Pons (tissue), 1 donor: ENCODE measurements around the gene TLX2.
"Not testable (repeated sequence)": the region's sequence is repeated elsewhere in the genome, so short reads cannot be mapped to it uniquely, and the experiment has no call there.

Experiments
- DNase-seq: peaks from one replicate; pipeline ENCODE4 v3.0.0-alpha.2; 2016; ENCODE audit warnings: low spot score

The TLX2 gene

DNA sequence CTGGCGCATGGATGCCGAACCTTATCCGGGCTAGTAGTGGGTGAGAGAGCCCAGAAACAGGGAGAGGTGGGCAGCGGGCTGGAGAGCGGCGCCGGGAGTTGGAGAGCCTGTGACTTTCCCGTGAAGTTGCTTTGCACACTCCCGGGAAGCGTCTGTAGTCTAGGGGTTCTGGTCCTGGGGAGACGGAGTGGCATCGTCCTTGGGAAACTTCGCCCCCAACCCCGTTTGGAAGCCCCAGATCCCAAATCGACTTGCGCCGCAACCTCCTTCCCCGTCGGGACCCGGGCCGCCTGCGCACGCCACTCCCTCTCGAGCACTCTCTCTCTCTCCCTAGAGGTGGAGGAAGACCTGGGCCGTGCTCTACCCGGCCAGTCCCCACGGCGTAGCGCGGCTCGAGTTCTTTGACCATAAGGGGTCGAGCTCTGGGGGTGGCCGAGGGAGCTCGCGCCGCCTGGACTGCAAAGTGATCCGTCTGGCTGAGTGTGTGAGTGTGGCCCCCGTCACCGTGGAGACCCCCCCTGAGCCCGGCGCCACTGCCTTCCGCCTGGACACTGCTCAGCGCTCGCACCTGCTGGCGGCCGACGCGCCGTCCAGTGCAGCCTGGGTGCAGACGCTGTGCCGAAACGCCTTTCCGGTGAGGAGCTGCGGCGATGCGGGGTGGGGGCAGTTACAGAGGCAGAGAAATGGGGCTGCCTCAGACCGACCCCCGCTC, 40.7 kb downstream of the TLX2 start:
- no peak for DNase-seq

DNA sequence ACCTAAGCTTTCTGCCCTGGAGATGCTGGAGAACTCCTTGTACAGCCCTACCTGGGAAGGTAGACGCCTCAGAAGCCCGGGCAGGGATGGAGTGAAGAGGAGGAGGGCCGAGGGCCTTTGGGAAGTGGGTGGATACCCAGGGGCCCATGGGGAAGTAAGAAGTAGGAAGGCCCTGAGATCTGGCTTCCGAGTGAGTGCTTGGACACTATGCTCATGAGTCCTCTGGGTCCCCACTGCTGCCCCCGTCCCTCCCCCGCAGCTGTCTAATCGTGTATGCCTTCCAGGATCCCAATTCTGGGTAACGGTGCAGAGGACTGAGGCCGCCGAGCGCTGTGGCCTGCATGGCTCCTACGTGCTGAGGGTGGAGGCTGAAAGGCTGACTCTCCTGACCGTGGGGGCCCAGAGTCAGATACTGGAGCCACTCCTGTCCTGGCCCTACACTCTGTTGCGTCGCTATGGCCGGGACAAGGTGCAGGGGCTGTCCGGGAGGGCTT, 41.4 kb downstream of the TLX2 start:
- DNase-seq: peak; percentile 35

DNA sequence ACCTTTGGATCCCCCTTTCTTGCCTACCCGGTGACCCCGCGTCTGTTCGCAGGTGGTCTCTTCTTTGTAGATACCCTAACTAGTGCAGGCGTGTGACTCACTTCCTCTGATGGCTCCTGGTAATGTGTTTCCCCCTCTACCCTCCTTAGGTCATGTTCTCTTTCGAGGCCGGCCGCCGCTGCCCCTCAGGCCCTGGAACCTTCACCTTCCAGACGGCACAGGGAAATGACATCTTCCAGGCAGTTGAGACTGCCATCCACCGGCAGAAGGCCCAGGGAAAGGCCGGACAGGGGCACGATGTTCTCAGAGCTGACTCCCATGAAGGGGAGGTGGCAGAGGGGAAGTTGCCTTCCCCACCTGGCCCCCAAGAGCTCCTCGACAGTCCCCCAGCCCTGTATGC, 41.9 kb downstream of the TLX2 start:
- DNase-seq: no peak

DNA sequence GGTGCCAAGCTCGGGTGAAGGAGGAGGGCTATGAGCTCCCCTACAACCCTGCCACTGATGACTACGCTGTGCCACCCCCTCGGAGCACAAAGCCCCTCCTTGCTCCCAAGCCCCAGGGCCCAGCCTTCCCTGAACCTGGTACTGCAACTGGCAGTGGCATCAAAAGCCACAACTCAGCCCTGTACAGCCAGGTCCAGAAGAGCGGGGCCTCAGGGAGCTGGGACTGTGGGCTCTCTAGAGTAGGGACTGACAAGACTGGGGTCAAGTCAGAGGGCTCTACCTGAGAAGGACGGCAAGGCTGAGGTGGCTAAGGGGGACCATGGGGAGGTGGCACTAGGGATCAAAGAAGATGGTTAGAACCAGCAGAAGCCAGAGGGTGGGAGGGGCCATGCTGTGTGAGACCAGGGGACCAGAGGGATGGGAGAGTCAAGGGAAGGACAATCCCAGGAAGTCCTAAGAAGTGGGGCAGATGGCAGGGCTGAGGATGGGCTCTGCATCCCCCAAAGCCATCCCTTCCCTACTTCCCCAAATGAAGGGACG, 42.7 kb downstream of the TLX2 start:
- no peak for DNase-seq

DNA sequence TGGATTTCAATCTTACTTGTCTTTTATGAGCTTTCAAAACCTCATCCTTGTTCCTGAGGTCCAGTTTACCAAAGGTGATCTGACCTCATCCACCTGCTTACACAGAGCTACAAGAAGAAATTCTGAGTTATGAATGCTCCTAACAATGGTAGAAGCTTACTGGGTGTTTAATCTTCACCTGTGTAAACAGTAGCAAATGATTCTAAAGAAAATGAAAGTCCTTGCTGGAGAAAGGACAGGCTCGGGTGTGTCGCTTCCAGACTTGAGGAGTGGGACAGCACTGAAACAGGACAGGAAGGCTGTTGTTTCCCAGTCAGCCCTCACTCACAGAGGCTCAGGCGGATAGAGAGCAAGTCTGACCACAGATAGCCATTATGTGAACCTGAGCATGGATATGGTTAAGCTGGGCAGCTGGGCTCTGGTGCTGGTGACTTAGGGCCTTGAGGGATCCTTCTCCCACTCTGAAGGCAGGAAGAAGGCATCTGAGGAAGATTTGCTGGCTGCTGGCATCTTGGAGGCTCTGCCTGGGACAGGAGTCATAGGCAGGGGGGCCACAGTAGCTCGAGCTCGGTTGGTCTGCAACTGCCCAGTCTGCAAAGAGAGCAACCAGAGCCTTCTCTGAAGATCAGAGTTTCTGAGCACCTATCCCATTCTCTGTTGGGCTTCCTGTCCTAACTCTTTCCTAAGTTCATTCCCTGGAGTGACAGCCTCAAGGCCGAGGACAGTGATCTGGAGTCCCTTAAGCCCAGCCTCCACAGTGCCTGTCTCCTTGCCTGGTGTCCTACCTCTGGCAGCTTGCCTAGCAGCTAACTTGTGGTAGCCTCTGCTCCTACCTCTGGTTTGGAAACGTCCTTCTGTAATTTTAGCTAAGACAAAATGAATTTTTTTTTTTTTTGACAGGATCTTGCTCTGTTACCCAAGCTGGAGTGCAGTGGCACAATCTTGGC, 44.3 kb downstream of the TLX2 start:
- no peak for DNase-seq

DNA sequence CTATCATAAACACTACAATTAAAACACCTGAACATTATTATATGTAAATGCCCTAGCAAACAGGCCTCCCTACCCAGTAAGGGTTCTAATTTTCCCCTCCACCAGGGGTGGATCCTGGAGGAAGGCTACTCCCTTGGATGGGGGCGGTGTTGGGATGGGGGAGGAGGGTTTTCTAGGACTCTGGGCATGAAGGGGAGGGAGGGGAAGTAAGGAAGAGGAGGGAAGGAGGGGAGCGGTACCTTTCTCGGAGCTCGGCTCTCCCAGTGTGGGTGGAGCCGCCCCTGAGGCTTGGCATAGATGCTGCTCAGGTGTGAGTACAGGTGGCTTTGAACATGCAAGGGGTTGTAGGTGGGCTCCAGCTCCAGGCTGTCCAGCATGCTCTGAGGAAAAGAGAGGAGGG, 45.7 kb downstream of the TLX2 start:
- DNase-seq: no peak

DNA sequence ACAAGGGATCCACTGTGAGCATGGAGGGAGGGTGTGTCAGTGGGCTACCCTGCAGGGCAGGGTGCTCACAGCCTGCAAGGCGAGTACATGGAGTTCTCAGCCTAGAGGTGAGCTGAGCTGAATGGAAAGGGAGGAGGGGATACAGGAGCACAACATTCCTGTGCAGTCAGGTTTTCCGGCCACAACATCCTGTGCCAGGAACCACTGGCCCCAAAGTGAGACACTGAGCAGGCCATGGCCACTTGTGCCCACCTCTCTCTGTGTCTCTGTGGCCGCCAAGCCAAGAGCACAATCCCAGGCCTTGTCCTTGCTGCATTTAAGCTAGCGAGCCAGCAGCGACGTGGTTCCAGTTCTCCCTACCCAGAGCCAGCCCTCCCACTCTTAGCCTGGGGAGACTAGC, 46.3 kb downstream of the TLX2 start:
- DNase-seq: no peak

DNA sequence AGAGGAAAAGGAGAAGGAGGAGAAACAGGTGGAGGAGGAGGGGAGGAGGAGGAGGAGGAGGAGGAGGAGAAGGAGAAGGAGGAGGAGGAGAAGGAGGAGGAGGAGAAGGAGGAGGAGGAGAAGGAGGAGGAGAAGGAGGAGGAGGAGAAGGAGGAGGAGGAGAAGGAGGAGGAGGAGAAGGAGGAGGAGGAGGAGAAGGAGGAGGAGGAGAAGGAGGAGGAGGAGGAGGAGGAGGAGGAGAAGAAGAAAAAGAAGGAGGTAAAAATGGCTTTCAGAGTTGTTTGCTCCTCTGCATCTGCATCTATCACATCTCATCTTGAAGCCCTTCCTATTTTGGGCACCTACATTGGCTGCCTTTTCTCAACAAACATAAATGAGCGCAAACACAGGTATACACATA, 46.8 kb downstream of the TLX2 start:
- DNase-seq: not testable (repeated sequence)

DNA sequence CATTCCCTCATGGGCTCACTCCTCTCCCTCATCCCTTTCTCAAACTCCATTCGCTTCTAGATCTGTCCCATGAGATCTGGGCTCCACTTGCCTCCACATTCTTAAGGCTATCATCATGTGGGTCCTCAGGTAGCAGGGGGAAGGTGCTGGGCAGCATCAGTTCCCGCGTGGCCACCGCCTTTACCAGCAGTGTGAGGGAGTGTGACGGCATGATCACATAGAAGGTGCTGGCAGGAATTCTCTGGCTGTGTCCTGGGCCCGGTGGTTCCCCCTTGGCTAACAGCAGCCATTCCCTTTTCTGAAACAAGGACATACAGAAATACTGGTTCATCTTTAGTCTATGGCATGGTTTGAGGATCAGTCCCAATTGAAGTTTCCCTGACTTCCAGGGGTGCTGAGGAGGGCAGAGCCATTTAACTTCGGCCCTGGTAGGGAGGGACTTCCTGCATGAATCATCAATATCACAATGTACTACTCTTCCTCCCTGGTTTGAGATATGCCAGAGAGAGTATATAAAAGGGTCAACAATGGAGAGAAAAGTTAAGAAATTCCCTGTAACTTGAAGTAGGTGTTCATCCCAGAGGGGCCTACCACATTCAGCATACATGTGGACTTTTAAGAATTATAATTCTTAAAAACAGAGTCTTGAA, 48.0 kb downstream of the TLX2 start:
- DNase-seq: no peak

DNA sequence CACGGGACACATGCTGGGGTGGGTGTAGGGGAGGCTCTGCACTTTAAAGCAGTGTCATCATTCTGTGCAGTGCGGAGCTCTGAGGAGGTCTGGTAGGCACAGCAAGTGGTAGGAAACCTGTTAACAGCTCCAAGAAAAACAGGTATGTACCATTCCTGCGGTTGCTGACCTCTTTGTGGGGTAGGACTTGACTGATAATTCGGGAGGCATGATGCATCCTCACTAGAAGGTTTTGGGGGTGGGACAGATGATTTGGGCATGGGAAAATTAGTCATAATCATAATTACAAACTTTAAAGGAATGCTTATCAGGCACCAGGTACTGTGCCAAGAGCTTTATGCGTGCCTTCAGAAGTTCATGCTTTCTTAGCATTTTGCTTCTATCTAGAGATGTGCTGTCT, 50.0 kb downstream of the TLX2 start:
- no peak for DNase-seq

DNA sequence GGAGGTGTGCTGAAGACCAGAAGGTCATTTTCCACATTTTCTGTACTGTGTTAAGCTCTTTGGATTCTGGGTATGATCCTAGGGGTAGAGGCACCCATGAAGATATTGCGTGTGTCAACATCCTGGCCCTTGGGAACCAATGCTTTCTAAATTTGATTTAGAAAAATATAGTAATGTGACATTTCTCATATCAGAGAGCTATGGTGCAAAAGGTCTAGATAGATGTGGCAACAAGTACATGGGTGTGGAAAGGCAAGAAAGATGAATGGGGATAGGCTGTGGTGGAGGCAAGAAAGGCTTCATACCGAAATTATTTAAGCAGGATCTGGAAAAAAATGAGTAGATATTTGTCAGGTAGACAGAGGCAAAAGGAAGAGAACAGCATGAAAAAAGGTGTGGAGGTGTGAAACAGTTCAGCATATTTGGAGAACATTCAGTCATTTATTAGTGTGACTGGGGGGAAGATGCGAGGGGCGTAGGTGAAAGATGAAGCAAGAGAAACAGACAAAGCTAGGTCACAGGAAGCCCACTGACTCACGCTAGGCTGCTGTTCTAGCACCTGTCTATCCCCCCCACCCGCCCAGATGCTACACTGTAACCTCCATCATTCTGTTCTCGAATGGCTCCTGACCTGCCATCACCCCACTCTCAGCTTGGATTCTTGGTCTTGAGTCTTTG, 52.0 kb downstream of the TLX2 start:
- DNase-seq: no peak

DNA sequence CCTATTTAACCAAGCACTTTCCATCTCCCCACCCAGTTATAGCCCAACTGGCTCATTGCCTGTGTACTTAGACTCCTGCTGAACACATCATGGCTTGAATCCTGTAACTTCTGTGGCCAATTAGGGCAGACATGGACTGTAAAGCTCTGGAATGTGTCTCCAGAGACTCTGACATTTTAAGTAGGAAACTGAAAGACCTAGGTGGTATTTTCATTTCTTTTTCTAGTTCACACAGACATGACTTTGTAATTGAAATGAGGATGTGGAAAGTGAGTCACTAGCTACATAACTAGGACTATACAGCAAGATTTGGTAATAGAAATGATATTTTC, 52.5 kb downstream of the TLX2 start:
- DNase-seq: no peak
